ENCODE data around the gene DHTKD1.
"Not testable (repeated sequence)": the region's sequence is repeated elsewhere in the genome, so short reads cannot be mapped to it uniquely, and the experiment has no call there.

The DHTKD1 gene

GRCh38 chr10:12071441-12071840, 2.7 kb downstream of the DHTKD1 start:
- DNase-seq, result not testable (repeated sequence)

DNA sequence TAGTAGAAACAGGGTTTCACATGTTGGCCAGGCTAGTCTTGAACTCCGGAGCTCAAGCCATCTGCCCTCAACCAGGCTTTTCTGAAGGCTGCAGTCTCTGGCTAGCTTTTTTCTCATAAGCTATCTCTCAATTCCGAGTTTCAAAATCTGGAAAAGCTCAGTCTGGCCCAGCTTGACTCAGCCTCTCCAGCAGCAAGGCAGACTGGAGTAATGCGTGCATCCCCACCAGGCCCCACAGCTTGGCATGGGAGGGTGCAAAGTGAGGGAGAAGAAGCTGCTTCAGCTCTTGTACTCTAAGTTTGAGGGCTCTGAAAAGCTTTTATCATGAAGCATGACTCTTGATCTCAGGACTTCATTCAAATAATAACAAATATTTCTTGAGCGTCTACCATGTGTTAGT, 4.8 kb downstream of the DHTKD1 start:
- no peak for DNase-seq

- DNase-seq, result no peak
Measured at GRCh38 chr10:12077580-12078180, 8.9 kb downstream of the DHTKD1 start.

DNA sequence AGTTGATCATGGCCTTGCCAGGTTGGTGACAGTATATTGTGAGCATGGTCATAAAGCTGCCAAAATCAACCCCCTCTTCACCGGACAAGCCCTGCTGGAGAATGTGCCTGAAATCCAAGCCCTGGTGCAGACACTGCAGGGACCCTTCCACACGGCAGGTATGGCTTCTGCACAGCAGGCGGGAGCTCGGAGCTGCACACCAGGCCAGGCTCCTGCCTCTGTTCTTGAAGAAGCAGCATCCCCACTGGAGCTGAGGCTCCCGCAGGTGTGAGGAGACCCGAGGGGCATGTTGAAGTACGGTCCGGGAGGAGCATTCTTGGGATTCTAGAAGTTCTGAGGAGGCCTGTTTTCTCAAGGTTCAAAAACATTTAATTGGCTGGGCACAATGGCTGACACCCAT, 12.7 kb downstream of the DHTKD1 start:
- no peak for DNase-seq

- no peak for DNase-seq
Measured at GRCh38 chr10:12081879-12082557, 13.3 kb downstream of the DHTKD1 start.

- no peak for DNase-seq
Measured at GRCh38 chr10:12088919-12089318, 20.2 kb downstream of the DHTKD1 start.

- no peak for DNase-seq
Measured at GRCh38 chr10:12091421-12091820, 22.7 kb downstream of the DHTKD1 start.

DNA sequence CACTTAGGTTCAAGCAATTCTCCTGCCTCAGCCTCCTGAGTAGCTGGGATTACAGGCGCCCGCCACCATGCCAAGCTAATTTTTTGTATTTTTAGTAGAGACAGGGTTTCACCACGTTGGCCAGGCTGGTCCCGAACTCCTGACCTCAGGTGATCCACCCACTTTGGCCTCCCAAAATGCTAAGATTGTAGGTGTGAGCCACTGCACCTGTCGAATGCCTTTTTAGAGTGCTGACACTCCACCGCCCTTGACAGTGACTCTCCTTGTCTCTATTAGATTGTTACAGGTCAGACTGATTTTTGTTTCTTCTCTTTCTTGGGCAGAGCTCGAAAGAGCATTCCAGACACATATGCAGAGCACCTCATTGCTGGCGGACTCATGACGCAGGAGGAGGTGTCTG, 28.6 kb downstream of the DHTKD1 start:
- not testable (repeated sequence) for DNase-seq

DNA sequence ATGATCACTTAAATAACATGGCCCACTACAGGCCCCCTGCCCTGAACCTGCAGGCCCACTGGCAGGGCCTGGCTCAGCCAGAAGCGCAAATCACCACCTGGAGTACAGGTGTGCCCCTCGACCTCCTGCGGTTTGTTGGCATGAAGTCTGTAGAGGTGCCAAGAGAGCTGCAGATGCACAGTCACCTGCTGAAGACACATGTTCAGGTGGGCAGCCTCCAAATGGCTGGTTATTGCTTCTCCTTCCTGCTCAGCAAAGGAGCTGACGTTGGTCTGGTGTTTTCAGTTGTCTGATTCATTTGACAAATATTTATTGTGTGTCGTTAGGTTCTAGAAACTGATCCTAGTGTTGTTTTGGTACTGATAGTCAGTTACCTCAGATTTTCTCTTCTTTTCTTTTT, 29.0 kb downstream of the DHTKD1 start:
- DNase-seq, result no peak

- DNase-seq, result no peak
Measured at GRCh38 chr10:12098966-12099365, 30.2 kb downstream of the DHTKD1 start.

DNA sequence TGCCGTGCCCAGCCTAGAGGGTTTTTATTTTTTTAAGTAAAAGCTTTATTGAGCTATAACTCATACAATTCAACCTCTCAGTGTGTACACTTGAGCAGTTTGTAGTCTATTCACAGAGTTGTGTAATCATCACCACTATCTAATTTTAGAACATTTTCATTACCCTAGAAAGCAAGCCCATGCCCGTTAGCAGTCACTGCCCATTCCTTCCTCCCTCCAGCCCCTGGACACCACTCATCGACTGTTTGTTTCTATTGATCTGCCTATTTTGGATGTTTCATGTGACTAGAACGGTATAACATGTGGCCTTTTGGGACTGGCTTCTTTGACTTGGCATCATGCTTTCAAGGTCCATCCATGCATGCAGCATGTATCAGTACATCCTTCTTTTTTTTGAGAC, 35.0 kb downstream of the DHTKD1 start:
- DNase-seq, result no peak

GRCh38 chr10:12107781-12108180, 39.0 kb downstream of the DHTKD1 start:
- no peak for DNase-seq

GRCh38 chr10:12109286-12109685, 40.5 kb downstream of the DHTKD1 start:
- no peak for DNase-seq

GRCh38 chr10:12111528-12111927, 42.8 kb downstream of the DHTKD1 start:
- no peak for DNase-seq

GRCh38 chr10:12113627-12114026, 44.9 kb downstream of the DHTKD1 start:
- DNase-seq, result no peak

- no peak for DNase-seq
Measured at GRCh38 chr10:12121673-12122072, 52.9 kb downstream of the DHTKD1 start.

DNA sequence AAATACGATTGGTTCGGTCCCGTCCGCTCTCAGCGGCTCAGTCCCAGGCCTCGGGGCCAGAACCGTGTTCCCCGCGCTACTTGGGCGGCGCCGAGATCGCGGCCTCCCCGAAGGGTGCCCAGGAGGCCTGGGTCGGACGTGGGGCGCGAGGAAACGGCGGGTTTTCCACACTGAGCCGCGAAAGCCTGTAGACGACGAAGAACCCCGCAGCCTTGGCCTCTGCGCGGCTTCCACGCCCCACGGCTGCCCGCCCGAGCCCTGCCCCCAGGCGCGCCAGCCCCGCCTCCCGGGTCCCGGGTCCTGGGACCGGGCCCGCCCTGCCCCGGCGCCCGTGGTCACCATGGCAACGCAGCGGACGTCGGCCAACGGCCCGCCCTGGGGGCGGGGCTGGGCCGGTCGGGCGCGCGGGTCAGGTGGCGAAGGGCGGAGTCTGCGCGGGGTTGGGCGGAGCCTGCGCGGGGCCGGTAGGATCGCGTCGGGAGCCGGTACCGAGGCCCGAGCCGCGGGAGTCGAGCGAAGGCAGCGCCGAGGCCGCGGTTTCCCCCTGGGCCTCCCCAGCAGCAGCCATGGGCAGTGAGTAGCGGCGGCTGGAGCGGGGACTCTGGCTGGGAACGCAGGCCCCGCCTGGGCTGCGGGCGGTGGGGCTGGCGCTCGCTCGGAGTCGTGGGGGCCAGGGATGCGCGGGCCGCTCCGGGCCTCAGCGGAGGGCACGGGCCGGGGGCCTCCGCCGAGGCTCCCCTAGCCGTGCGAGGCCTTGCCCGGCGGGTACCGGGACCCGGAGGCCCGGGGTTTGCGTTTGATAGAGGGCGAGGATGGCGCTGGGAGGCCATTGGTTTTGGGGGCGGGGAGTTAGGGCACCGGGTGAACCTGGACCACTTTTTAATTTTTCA, 60.7 kb downstream of the DHTKD1 start, which contains the start of gene SEC61A2:
Gene SEC61A2 (plus strand): TSS at position 456 of the 890 bp plus-strand sequence. CDS start 111 bp downstream, at position 567.
- DNase-seq, result peak; percentile 89 to 97 (median 94)

GRCh38 chr10:12130237-12130872, 61.6 kb downstream of the DHTKD1 start:
- peak in 3 of 6 experiments; percentile 3 to 22 (median 10) for DNase-seq

- no peak for DNase-seq
Measured at GRCh38 chr10:12135631-12136030, 66.9 kb downstream of the DHTKD1 start.

DNA sequence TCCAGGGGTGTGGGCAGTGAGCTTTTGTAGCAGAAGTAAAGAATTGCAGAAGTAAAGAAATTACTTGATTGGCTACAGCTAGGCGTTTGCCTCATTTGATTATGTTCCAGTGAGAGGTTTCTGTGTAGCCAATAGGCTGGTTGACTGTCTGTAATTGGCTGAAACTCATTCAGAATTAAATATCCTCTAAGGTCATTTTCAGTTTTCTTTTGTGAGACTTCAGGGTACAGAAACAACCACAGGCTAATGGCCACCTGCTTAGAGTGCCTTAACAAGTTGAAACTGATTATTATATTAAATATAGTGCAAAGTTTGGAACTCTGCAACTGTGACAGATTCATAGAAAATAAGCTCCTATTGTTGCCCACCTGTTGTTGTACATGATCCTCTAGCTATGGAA, 71.3 kb downstream of the DHTKD1 start:
- no peak for DNase-seq

- no peak for DNase-seq
Measured at GRCh38 chr10:12144538-12144937, 75.8 kb downstream of the DHTKD1 start.

GRCh38 chr10:12150163-12150562, 81.4 kb downstream of the DHTKD1 start:
- DNase-seq, result no peak

DNA sequence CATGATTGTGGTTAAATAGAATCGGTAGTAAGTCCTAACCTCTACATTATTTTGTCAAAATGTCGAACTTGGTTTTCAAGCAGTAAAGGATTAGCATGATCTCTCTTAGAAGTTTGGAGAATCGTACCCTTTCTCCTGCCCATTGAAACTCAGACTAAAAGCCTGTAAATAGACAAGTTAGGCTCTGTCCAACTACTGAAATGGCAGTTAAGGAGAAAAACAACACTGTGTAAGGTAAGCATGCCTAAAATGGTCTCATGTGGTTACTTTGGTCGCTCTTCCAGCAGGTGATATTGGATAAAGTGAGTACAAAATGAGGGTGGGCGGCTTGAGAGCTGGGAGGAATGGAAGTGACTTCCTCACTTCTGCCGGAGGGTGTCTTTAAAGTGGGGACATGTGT, 85.8 kb downstream of the DHTKD1 start:
- DNase-seq, result no peak

Data from stimulated activated naive CD4-positive, alpha-beta T cell (primary cell).